ENCODE results near the gene TMEM205. TPM values are rescaled to one million over a fixed set of nuclear protein-coding genes. Genes with fewer than 3 reads are reported as not detected.
A peak's percentile ranks its signal among the peaks of the same experiment; 100 is the strongest.

TMEM205 gene
- total RNA-seq, 4 donors from 2014 or later, result 165 to 262 (median 210) TPM

GRCh38 chr19:11384778-11385129, 38.7 kb upstream of the TMEM205 start:
- ATAC-seq, result no peak
- no peaks in the 10 kb centered on the region for H3K36me3 ChIP-seq
- TF ChIP-seq POLR2A (IDR thresholded peaks at IDR 0.05) (no peak), CTCF (IDR thresholded peaks at IDR 0.05) (no peak), POLR2AphosphoS5 (IDR thresholded peaks at IDR 0.05) (no peak), EP300 (IDR thresholded peaks at IDR 0.05) (no peak)
- H3K27me3 ChIP-seq, result peaks cover 30% of the 10 kb centered on the region
- 75 to 78% methylated on average over 4 to 5 of the region's 5 CpGs for WGBS, 2 donors (ENCODE audit: low coverage in 1 of 2)
- no peak overlapping the region for H3K27ac ChIP-seq
- no peak overlapping the region for H3K4me3 ChIP-seq
- no peaks in the 10 kb centered on the region for H3K9me3 ChIP-seq
- peaks cover 0 to 49% (median 23%) of the 10 kb centered on the region in 3 donors for H3K4me1 ChIP-seq

GRCh38 chr19:11383706-11384048, 37.6 kb upstream of the TMEM205 start:
- no peak for ATAC-seq
- Histone ChIP-seq H3K4me1 (peaks cover 0 to 59% (median 23%) of the 10 kb centered on the region in 3 donors), H3K9me3 (no peaks in the 10 kb centered on the region), H3K36me3 (no peaks in the 10 kb centered on the region), H3K27me3 (peaks cover 30% of the 10 kb centered on the region), H3K4me3 (peak overlapping the region in 1 of 2 donors; percentile 40), H3K27ac (peak overlapping the region in 1 of 4 donors; percentile 40)
- 0% methylated on average over 3 of the region's 9 CpGs; no CpG with 5 or more reads in 1 of the 2 donors for WGBS, 2 donors (ENCODE audit: low coverage in 1 of 2)
- TF ChIP-seq CTCF (IDR thresholded peaks at IDR 0.05) (no peak), POLR2AphosphoS5 (IDR thresholded peaks at IDR 0.05) (no peak), POLR2A (IDR thresholded peaks at IDR 0.05) (no peak), EP300 (IDR thresholded peaks at IDR 0.05) (no peak)

- Histone ChIP-seq H3K4me3 (peak overlapping the region in 1 of 2 donors; percentile 40), H3K4me1 (peaks cover 0 to 65% (median 25%) of the 10 kb centered on the region in 3 donors), H3K27ac (peak overlapping the region in 1 of 4 donors; percentile 40), H3K36me3 (peaks cover 0 to 5% of the 10 kb centered on the region in 2 donors), H3K9me3 (no peaks in the 10 kb centered on the region), H3K27me3 (peaks cover 30% of the 10 kb centered on the region)
- no peak for TF ChIP-seq POLR2AphosphoS5 (IDR thresholded peaks at IDR 0.05)
- peak in 2 of 4 experiments; percentile 45 to 67 for TF ChIP-seq CTCF (IDR thresholded peaks at IDR 0.05)
- TF ChIP-seq EP300 (IDR thresholded peaks at IDR 0.05), result no peak
- 0% methylated on average over 3 to 7 of the region's 65 CpGs for WGBS, 2 donors (ENCODE audit: low coverage in 1 of 2)
- ATAC-seq, result no peak
These were observed 37.0 kb upstream of the TMEM205 start for GRCh38 chr19:11382898-11383705.

GRCh38 chr19:11380653-11381537, 34.8 kb upstream of the TMEM205 start:
- Histone ChIP-seq H3K9me3 (no peaks in the 10 kb centered on the region), H3K27me3 (peaks cover 30% of the 10 kb centered on the region), H3K4me3 (peak overlapping the region; percentile 76), H3K36me3 (peaks cover 0 to 10% of the 10 kb centered on the region in 2 donors), H3K4me1 (peaks cover 0 to 87% (median 38%) of the 10 kb centered on the region in 3 donors), H3K27ac (peak overlapping the region; percentile 57 to 89 (median 86))
- peak; percentile 96 for ATAC-seq
- TF ChIP-seq EP300 (IDR thresholded peaks at IDR 0.05), result no peak
- TF ChIP-seq CTCF (IDR thresholded peaks at IDR 0.05), result peak; percentile 64 to 83 (median 74)
- peak; percentile 88 for TF ChIP-seq POLR2AphosphoS5 (IDR thresholded peaks at IDR 0.05)
- peak; percentile 62 to 68 for TF ChIP-seq POLR2A (IDR thresholded peaks at IDR 0.05)
- 1% methylated on average over 12 to 20 of the region's 54 CpGs for WGBS, 2 donors (ENCODE audit: low coverage in 1 of 2)

All from gastroesophageal sphincter (tissue), 4 donors.